Measurements from ENCODE around the gene SPDEF.
A peak's percentile ranks its signal among the peaks of the same experiment; 100 is the strongest.

SPDEF gene

DNA sequence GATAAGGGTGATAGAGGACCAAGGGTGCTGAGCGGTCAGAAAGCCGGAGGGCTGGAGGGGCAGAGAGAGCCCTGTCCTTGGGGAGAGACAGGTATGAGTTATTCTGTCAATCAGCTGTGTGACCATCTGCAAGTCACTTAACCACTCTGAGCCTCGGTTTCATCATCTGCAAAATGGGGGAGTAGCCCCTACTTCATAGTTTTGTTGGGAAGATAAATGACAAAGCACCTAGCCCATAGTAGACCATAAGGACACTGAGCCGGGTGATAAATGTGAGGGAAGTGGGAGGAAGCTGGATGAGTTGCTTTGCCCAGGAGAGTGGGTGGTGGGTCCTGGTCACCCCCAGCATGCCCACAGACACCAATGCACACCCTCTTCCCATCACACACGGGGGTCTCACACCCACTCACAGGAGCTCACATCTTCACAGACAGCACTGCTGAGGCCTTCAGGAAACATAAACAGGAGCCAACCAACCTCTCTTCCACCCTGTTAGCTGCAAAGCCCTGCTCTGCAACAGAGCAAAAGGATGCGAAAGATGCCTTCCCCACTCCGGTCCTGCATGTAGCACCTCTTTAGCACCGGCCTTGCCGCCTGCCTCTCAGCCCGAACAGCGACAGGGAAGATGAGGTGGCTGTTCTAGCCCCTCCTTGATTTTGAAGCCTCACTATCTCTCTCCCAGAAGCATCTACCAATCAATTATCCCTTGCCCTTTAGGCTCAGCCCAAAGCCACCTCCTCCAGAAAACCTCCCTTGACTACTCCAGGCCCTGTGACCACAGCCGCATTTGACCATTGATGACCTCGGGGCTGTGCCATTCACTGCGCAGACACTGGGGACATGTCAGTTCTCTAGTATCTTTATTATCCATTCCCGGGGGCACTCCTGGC lies 18.9 kb downstream of the SPDEF start:
- peak; percentile 56 for TF ChIP-seq ZFHX2 (tag by site-specific recombination; conservative IDR thresholded peaks at IDR 0.05)
- TF ChIP-seq ZNF580 (tag by site-specific recombination; IDR thresholded peaks at IDR 0.05), result 0 out of 2 replicates have a peak, but pooled peaks have one; percentile 43
- TF ChIP-seq EGR2 (tag by site-specific recombination; IDR thresholded peaks at IDR 0.05; ENCODE audit: low read depth), result peak; percentile 63
- TF ChIP-seq TSHZ1 (tag by site-specific recombination; IDR thresholded peaks at IDR 0.05; ENCODE audit: borderline replicate concordance), result no peak
- TF ChIP-seq ZNF266 (tag by site-specific recombination; IDR thresholded peaks at IDR 0.05; ENCODE audit: low read depth), result no peak
- peak; percentile 81 for TF ChIP-seq ZNF768 (tag by site-specific recombination; IDR thresholded peaks at IDR 0.05)
- ChIA-PET CTCF (interaction anchor here (0.6 to 0.8 kb wide), 2 partner anchors 10 to 122 kb away, joined by 3 read pairs; no protein-coding TSS in a partner anchor), POLR2A (interaction anchor here (0.6 kb wide), 1 partner anchor 122 kb away, joined by 3 read pairs; no protein-coding TSS in a partner anchor)
- Histone ChIP-seq H3K9me3 (ENCODE audit: control insufficient read depth, insufficient read depth, low read depth, low read length) (no peaks in the 10 kb centered on the region), H3K4me3 (ENCODE audit: low read depth, low read length) (no peak overlapping the region), H3K36me3 (ENCODE audit: control insufficient read depth in 2 of 2, insufficient read depth in 1 of 2, low read length in 2 of 2) (no peaks in the 10 kb centered on the region), H3K4me1 (ENCODE audit: control insufficient read depth, insufficient read depth, low read length) (no peaks in the 10 kb centered on the region), H3K27ac (ENCODE audit: extremely low read depth, low read depth, low read length) (no peak overlapping the region)

DNA sequence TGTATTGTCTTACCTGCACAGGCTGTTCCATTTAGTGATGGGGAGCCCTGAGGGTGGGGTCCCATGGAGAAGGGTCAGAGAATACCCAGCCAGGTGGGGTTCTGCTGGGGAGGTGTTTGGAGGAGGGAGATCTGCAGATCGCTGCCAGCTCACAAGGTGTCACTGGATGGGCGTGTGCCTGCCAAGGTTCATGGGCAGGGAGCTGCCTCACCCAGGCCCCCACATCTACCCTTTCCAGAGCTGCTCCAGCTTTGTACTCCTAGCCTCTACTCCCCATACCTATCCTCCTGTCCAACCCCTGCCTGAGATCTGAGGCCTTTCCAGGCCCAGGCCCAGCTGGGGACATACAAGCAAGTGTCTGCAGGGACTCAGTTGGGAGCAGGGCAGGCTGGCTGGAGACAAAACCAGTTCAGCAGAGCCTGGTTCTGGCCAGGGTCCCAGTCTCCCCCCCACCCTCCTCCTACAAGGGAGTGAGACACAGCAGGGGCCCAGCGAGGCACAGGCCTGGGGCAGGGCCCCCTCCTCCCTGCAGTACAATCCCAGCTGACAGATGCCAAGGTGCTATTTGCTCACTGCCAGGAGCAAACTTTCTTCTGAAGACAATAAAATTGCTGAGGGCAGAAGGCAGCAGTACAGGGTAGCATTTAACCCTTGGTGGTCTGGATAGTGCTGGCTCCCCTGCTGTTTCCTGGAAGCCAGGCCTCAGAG lies 19.7 kb downstream of the SPDEF start:
- no peaks in the 10 kb centered on the region for H3K36me3 ChIP-seq (ENCODE audit: control insufficient read depth in 2 of 2, insufficient read depth in 1 of 2, low read length in 2 of 2)
- H3K4me1 ChIP-seq (ENCODE audit: control insufficient read depth, insufficient read depth, low read length), result no peaks in the 10 kb centered on the region
- ChIA-PET POLR2A (interaction anchor here (0.6 kb wide), 1 partner anchor 121 kb away, joined by 3 read pairs; no protein-coding TSS in a partner anchor), CTCF (interaction anchor here (0.6 to 0.8 kb wide), 2 partner anchors 9 to 121 kb away, joined by 3 read pairs; no protein-coding TSS in a partner anchor)
- H3K27ac ChIP-seq (ENCODE audit: extremely low read depth, low read depth, low read length), result no peak overlapping the region
- H3K4me3 ChIP-seq (ENCODE audit: low read depth, low read length), result no peak overlapping the region
- TF ChIP-seq ZNF184 (tag by site-specific recombination; IDR thresholded peaks at IDR 0.05) (no peak), ZNF423 (tag by site-specific recombination; IDR thresholded peaks at IDR 0.05) (peak; percentile 33; the same call in 1 of the 2 replicates), ZIC2 (tag by site-specific recombination; IDR thresholded peaks at IDR 0.05) (peak; percentile 92)
- TF ChIP-seq, protein P1, sequence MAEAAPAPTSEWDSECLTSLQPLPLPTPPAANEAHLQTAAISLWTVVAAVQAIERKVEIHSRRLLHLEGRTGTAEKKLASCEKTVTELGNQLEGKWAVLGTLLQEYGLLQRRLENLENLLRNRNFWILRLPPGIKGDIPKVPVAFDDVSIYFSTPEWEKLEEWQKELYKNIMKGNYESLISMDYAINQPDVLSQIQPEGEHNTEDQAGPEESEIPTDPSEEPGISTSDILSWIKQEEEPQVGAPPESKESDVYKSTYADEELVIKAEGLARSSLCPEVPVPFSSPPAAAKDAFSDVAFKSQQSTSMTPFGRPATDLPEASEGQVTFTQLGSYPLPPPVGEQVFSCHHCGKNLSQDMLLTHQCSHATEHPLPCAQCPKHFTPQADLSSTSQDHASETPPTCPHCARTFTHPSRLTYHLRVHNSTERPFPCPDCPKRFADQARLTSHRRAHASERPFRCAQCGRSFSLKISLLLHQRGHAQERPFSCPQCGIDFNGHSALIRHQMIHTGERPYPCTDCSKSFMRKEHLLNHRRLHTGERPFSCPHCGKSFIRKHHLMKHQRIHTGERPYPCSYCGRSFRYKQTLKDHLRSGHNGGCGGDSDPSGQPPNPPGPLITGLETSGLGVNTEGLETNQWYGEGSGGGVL (tag by site-specific recombination; IDR thresholded peaks at IDR 0.05), result peak; percentile 62
- H3K9me3 ChIP-seq (ENCODE audit: control insufficient read depth, insufficient read depth, low read depth, low read length), result no peaks in the 10 kb centered on the region

DNA sequence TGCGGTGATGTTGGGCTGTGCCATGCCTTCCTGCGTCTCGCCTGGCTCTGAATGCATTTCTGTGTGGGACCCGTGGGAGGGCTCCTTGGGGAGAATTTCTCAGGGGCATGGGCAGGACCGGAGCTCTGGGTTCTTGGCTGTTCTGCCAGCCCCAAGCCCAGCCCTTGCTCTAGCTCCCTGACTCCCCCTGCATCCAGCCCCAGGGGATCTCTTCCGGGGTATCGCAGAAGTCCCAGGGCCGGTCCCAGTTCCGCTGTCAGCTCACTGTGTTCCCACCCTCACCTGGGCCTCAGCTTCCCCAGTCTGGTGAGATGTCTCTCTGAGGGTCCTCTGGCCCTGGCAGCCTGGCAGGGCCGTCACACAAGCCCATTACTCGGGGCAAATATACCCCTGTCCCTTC lies 20.5 kb downstream of the SPDEF start:
- Histone ChIP-seq H3K4me1 (ENCODE audit: control insufficient read depth, insufficient read depth, low read length) (no peaks in the 10 kb centered on the region), H3K36me3 (ENCODE audit: control insufficient read depth in 2 of 2, insufficient read depth in 1 of 2, low read length in 2 of 2) (no peaks in the 10 kb centered on the region), H3K9me3 (ENCODE audit: control insufficient read depth, insufficient read depth, low read depth, low read length) (no peaks in the 10 kb centered on the region), H3K4me3 (ENCODE audit: low read depth, low read length) (no peak overlapping the region), H3K27ac (ENCODE audit: extremely low read depth, low read depth, low read length) (no peak overlapping the region)
- CTCF ChIA-PET, result interaction anchor here (0.6 kb wide), 3 partner anchors 73 to 750 kb away, joined by 3 to 5 read pairs (median 3); no protein-coding TSS in a partner anchor
- POLR2A ChIA-PET, result no interaction called here
- TF ChIP-seq PRDM4 (tag by site-specific recombination; IDR thresholded peaks at IDR 0.05), result no peak
- no peak for TF ChIP-seq ZNF24 (tag by site-specific recombination; IDR thresholded peaks at IDR 0.05)
- TF ChIP-seq ZNF600 (tag by site-specific recombination; IDR thresholded peaks at IDR 0.05), result no peak
- no peak for TF ChIP-seq MZF1 (tag by site-specific recombination; IDR thresholded peaks at IDR 0.05; ENCODE audit: borderline replicate concordance)
- TF ChIP-seq ZNF239 (tag by site-specific recombination; IDR thresholded peaks at IDR 0.05), result no peak
- TF ChIP-seq ZNF2 (tag by site-specific recombination; IDR thresholded peaks at IDR 0.05), result no peak

All from HEK293 (cell line).